Measurements from ENCODE around the gene LBHD1.

The LBHD1 gene

DNA sequence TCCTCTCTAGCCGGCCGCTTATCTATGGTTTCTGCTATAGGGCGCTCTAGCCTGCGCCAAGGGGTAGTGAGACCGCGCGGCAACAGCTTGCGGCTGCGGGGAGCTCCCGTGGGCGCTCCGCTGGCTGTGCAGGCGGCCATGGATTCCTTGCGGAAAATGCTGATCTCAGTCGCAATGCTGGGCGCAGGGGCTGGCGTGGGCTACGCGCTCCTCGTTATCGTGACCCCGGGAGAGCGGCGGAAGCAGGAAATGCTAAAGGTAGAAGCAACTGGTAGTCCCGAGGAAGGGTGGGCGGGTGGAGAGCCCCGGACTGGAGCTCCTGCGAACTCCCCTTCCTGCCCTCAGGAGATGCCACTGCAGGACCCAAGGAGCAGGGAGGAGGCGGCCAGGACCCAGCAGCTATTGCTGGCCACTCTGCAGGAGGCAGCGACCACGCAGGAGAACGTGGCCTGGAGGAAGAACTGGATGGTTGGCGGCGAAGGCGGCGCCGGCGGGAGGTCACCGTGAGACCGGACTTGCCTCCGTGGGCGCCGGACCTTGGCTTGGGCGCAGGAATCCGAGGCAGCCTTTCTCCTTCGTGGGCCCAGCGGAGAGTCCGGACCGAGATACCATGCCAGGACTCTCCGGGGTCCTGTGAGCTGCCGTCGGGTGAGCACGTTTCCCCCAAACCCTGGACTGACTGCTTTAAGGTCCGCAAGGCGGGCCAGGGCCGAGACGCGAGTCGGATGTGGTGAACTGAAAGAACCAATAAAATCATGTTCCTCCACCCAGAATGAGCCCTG is at the start of gene LBHD1, which contains the start of gene UQCC3:
Gene LBHD1 (minus strand): TSS at position 660 of the 782 bp plus-strand sequence. CDS start 2,236 bp downstream, outside the sequence.
Gene UQCC3 (plus strand): TSS at position 66 of the 782 bp plus-strand sequence. CDS start 73 bp downstream, at position 139.
- no peaks in the 10 kb centered on the region for H3K9me3 Mint-ChIP-seq
- peaks cover 44% of the 10 kb centered on the region for H3K4me1 Mint-ChIP-seq (ENCODE audit: low read depth)
- no peaks in the 10 kb centered on the region for H3K27me3 Mint-ChIP-seq (ENCODE audit: low read depth)
- H3K36me3 Mint-ChIP-seq (ENCODE audit: low read depth), result peaks cover 40% of the 10 kb centered on the region
- H3K4me3 Mint-ChIP-seq, result peak within 1 kb of the TSS; percentile 98
- H3K27ac Mint-ChIP-seq, result peak within 1 kb of the TSS; percentile 92
- DNase-seq (ENCODE audit: low spot score), result peak; percentile 76

DNA sequence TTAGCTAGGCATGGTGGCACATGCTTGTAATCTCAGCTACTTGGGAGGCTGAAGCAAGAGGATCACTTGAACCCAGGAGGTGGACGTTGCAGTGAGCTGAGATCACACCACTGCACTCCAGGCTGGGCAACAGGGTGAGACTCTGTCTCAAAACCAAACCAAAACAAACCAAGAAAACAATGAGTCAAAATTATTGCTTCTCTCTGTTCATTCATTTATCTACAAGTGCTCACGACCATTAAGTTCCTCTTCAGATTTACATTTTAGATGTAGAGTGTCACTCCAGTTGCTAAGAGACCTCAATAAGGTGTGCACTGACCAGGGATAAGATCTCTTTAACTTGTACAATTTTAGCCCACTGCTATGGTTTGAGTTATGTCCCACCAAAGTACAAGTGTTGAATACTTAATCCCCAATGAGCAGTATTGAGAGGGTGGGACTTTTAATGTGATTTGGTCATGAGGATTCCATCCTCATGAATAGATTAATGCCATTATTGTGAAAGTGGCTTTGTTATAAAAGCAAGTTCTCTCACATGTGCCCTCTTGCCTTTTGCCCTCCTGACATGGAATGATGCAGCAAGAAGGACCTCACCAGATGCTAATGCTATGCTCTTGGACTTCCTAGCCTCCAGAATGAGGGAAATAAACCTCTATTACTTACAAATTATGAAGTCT is 47.4 kb upstream of the LBHD1 start:
- no peaks in the 10 kb centered on the region for H3K27me3 Mint-ChIP-seq (ENCODE audit: low read depth)
- H3K4me3 Mint-ChIP-seq, result no peak overlapping the region
- no peak for DNase-seq (ENCODE audit: low spot score)
- peaks cover 54% of the 10 kb centered on the region for H3K4me1 Mint-ChIP-seq (ENCODE audit: low read depth)
- no peak overlapping the region for H3K27ac Mint-ChIP-seq
- H3K9me3 Mint-ChIP-seq, result no peaks in the 10 kb centered on the region
- peaks cover 89% of the 10 kb centered on the region for H3K36me3 Mint-ChIP-seq (ENCODE audit: low read depth)

DNA sequence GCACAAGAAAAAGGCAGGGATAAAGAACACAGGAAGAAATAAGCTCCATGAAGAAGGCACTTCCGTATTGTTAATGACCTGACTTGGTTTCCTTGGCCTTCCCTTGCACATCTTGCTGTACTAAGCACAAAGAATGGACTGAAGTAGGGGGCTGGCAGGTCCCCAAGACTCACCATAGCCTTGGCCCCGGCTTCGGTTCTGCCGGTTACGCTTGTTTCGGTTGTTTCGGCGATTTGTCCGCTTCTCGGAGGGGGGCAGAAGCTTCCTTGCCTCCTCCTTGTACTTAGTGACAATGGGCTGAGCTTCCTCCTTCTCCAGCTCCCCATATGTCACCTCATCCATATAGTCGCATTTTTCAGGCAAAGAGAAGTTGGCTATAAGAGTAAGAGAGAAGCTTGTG is 44.7 kb upstream of the LBHD1 start:
- H3K9me3 Mint-ChIP-seq, result no peaks in the 10 kb centered on the region
- H3K27me3 Mint-ChIP-seq (ENCODE audit: low read depth), result no peaks in the 10 kb centered on the region
- no peak overlapping the region for H3K4me3 Mint-ChIP-seq
- no peak for DNase-seq (ENCODE audit: low spot score)
- peaks cover 86% of the 10 kb centered on the region for H3K36me3 Mint-ChIP-seq (ENCODE audit: low read depth)
- no peak overlapping the region for H3K27ac Mint-ChIP-seq
- H3K4me1 Mint-ChIP-seq (ENCODE audit: low read depth), result peaks cover 56% of the 10 kb centered on the region

DNA sequence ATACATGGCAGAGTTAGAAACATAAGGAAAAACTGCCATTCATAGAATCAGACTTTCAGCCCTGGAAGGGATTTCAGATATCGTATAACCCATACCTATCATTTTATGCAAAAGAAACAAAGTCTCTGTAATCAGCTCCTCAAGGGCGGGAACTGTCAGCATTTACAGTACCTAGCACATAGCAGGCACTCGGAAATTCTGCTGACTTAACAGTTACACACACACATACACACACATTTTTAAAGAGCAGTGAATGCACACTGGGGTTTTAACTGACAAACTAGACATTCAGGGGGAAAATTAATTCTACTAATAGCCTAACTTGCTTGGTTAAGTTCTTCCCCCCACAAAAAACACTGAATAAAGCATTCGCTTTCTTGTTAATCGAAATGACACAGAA is 44.1 kb upstream of the LBHD1 start:
- DNase-seq (ENCODE audit: low spot score), result no peak
- Mint-ChIP-seq H3K4me3 (no peak overlapping the region), H3K36me3 (ENCODE audit: low read depth) (peaks cover 83% of the 10 kb centered on the region), H3K27me3 (ENCODE audit: low read depth) (no peaks in the 10 kb centered on the region), H3K9me3 (no peaks in the 10 kb centered on the region), H3K27ac (peak overlapping the region; percentile 17), H3K4me1 (ENCODE audit: low read depth) (peaks cover 50% of the 10 kb centered on the region)

DNA sequence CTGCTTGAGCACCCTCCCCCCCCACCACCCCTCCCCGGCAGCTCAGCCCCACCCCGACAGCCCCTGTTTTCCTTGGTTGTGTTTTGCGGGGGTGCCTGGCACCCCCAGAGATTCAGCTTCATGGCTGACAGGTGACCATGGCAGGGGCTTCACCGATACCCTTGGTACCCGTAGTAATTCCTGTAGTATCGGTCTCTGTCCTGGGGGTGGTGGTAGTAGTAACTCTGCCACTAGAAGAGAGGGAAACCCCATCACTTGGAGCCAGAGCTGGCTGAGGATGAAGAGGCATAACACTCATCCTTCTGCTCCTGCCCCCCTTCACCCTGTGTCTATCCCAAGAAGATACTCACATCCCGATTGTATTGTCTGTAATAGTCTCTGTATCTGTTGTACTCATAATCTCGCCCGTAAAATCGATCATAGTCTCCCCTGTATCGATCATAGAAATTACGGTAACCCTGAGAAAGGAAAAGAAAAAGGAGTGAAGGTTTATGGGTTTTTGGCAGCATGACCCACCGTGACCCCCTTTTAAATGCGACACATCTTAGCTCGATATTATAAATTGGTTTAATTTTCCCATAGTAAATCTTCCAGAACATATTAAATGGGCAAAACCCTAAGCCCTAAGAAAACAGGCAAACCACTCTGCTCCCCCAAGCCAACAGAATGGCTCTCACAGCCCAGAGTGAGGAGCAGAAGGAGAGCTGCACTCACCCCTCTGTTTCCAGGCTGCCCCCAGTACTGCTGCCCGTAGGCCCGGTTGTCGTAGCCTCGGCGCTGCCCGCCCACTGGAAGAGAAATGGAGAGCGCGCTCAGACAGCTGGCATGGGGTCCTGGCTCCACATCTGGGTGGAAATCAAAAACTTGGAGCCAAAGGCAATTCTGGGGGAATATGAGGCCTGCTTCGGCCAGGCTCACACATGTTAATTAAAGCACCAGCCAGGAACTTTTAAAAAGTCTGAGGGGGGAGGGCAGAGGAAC is 43.4 kb upstream of the LBHD1 start:
- peak overlapping the region; percentile 17 for H3K4me3 Mint-ChIP-seq
- no peaks in the 10 kb centered on the region for H3K27me3 Mint-ChIP-seq (ENCODE audit: low read depth)
- H3K36me3 Mint-ChIP-seq (ENCODE audit: low read depth), result peaks cover 83% of the 10 kb centered on the region
- H3K9me3 Mint-ChIP-seq, result no peaks in the 10 kb centered on the region
- no peak for DNase-seq (ENCODE audit: low spot score)
- H3K4me1 Mint-ChIP-seq (ENCODE audit: low read depth), result peaks cover 50% of the 10 kb centered on the region
- H3K27ac Mint-ChIP-seq, result peak overlapping the region; percentile 63

DNA sequence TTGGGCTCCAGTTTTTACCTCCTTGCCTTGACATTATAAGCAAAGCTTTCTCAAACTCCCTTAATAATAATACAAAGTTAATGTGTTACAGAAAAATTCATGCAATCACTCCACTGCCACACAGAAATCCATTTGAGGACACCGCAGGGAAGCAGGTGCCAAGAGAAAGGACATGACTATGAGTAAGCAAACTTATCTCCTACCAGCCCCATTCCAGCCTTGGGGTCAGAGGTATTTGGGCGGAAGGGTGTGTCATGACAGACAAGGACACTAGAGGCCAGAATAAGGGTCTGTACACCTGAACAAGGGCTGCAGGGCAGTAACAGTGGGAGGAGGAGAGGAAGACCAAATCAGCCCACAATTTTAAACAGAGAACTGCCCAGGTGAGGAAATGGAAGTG is 41.3 kb upstream of the LBHD1 start:
- no peaks in the 10 kb centered on the region for H3K9me3 Mint-ChIP-seq
- peak overlapping the region; percentile 74 for H3K4me3 Mint-ChIP-seq
- no peaks in the 10 kb centered on the region for H3K27me3 Mint-ChIP-seq (ENCODE audit: low read depth)
- H3K36me3 Mint-ChIP-seq (ENCODE audit: low read depth), result peaks cover 74% of the 10 kb centered on the region
- no peak for DNase-seq (ENCODE audit: low spot score)
- H3K27ac Mint-ChIP-seq, result peak overlapping the region; percentile 93
- H3K4me1 Mint-ChIP-seq (ENCODE audit: low read depth), result peaks cover 57% of the 10 kb centered on the region

DNA sequence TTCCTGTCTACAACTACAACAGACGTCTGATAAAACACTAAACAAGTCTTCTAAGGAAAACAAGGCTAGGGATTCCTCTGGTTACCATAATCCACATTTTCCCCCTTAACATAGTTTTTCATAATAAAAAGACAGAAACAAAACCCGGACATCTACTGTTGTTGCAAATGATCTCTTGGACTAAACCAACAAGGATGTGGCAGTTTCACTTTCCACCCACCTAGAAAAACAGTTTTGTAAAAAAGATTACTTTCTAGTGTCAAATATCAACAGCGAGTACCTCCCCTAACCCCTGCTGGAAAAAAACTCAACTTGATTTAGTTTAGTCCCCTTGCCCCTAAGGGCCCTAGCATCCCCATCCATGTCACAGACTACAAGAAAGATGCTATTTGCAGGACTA is 40.8 kb upstream of the LBHD1 start:
- peak overlapping the region; percentile 74 for H3K4me3 Mint-ChIP-seq
- peaks cover 55% of the 10 kb centered on the region for H3K4me1 Mint-ChIP-seq (ENCODE audit: low read depth)
- DNase-seq (ENCODE audit: low spot score), result no peak
- no peaks in the 10 kb centered on the region for H3K27me3 Mint-ChIP-seq (ENCODE audit: low read depth)
- peaks cover 69% of the 10 kb centered on the region for H3K36me3 Mint-ChIP-seq (ENCODE audit: low read depth)
- H3K9me3 Mint-ChIP-seq, result no peaks in the 10 kb centered on the region
- H3K27ac Mint-ChIP-seq, result peak overlapping the region; percentile 93

DNA sequence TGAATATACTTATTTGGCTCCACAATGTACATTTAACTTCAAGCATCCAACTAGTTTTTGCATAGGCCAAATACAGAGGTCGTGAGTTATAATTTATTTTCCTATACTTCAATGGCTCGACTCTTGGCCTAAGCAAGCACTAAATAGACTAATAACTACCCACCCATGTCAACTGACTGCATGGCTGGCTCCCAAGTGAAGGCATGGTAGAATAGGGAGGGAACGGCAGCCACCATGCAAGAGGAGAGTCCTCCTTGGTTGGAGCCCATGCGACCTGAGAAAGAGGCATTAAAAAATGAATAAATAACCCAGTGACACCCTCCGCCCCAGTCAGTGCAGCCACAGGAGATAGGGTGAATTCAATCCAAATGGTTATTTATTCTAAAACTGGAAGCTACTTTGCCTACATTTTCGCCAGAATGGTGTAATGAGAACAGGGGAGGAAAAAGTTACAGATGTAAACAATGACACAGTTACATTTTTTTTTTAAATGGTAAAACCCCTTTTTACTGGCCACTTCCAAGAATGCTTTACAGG is 40.3 kb upstream of the LBHD1 start:
- peak overlapping the region; percentile 93 for H3K27ac Mint-ChIP-seq
- no peaks in the 10 kb centered on the region for H3K27me3 Mint-ChIP-seq (ENCODE audit: low read depth)
- H3K4me1 Mint-ChIP-seq (ENCODE audit: low read depth), result peaks cover 57% of the 10 kb centered on the region
- peaks cover 64% of the 10 kb centered on the region for H3K36me3 Mint-ChIP-seq (ENCODE audit: low read depth)
- peak overlapping the region; percentile 74 for H3K4me3 Mint-ChIP-seq
- DNase-seq (ENCODE audit: low spot score), result no peak
- no peaks in the 10 kb centered on the region for H3K9me3 Mint-ChIP-seq

DNA sequence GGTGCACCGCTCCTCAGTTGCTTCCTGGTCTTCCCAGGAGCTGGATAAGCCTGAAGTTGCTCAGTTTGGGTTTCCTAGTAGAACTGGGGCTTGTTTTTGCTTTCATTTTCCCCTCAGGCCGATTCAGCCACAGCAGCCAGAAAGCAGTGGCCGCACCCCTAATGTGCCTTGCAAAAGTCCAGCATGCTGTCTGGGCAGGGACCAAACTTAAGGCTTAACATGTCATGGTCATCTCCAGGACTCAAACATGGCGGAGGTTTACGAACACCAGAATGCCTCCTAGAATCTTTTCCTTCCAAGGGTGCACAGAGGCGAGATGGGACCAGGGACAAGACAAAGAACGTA is 37.9 kb upstream of the LBHD1 start:
- Mint-ChIP-seq H3K4me3 (peak overlapping the region; percentile 95), H3K27me3 (ENCODE audit: low read depth) (no peaks in the 10 kb centered on the region), H3K4me1 (ENCODE audit: low read depth) (peaks cover 65% of the 10 kb centered on the region), H3K36me3 (ENCODE audit: low read depth) (peaks cover 45% of the 10 kb centered on the region), H3K27ac (peak overlapping the region; percentile 96), H3K9me3 (no peaks in the 10 kb centered on the region)
- DNase-seq (ENCODE audit: low spot score), result peak; percentile 25

DNA sequence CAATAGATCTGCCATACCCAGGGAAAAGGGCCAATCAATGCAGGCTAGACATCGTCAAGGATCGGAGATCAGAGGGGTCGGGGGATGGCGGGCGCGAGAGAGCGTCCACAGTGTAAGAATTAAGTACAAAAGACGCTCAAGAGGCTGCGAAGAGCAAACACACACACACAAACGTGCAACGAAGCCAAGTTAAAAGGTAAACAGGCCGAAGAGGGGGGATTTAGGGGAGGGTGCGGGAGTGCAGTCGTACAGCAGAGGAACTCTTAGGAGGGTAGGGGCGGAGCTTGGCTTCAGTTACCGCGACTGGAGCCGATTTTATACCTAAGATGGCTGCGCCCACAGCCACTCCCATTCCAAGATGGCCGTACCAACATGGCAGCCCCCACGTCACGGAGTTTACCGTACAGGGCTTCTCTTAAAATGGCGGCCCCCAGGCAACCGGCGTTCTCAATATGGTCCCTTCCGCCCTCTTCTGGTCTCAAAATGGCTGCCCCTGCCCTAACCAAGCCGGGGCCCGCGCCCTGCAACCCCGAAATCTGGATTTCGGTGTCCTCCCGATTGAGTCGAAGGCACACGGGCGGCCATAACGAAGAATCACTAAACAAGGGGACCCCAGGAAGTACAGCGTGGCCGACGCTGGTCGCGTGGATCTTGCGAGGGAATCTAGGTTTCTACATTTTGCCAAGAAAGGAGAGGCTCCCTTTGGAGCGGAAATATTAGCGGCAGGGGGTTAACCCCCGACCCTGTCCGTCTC is 37.4 kb upstream of the LBHD1 start:
- no peaks in the 10 kb centered on the region for H3K27me3 Mint-ChIP-seq (ENCODE audit: low read depth)
- peak; percentile 95 for DNase-seq (ENCODE audit: low spot score)
- H3K36me3 Mint-ChIP-seq (ENCODE audit: low read depth), result peaks cover 43% of the 10 kb centered on the region
- peak overlapping the region; percentile 95 for H3K4me3 Mint-ChIP-seq
- H3K27ac Mint-ChIP-seq, result peak overlapping the region; percentile 96
- H3K4me1 Mint-ChIP-seq (ENCODE audit: low read depth), result peaks cover 60% of the 10 kb centered on the region
- no peaks in the 10 kb centered on the region for H3K9me3 Mint-ChIP-seq

DNA sequence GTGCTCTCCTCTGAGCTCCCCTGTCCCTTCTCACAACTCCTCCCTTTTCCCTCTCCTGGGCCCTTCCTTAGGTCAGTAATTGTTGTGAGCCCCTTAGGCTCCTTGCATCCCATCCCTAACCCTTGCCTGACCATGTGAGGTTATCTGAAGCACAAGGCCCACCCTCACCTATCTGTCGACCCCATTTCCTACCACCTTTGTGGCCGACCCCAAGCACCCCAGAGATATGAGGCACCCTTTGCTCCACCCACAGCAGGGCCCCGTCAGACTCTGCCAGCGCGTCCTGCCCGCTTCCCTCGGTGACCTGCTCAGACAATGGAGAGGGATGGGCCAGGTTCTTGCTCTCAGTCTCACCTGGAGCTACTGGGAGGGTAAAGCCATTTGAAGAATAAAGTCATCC is 36.7 kb upstream of the LBHD1 start:
- Mint-ChIP-seq H3K27me3 (ENCODE audit: low read depth) (no peaks in the 10 kb centered on the region), H3K4me3 (peak overlapping the region; percentile 95), H3K36me3 (ENCODE audit: low read depth) (peaks cover 38% of the 10 kb centered on the region), H3K27ac (peak overlapping the region; percentile 96), H3K9me3 (no peaks in the 10 kb centered on the region), H3K4me1 (ENCODE audit: low read depth) (peaks cover 56% of the 10 kb centered on the region)
- peak; percentile 38 for DNase-seq (ENCODE audit: low spot score)

DNA sequence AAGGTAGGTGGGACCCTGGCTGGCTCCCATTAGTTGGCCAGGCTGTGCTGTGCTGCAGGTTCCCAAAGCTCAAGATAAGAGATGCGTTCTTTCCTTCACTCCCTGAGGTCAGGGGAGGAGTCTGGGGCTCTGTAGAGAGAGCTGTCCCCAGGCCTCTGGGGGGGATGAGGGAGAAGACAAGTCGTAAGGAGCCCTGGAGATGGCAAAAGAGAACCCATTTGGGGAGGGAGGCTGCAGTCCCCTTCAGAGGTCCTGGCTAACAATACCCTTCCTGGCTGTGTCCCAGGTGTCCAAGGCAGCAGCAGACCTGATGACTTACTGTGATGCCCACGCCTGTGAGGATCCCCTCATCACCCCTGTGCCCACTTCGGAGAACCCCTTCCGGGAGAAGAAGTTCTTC is 36.3 kb upstream of the LBHD1 start:
- Mint-ChIP-seq H3K4me3 (peak overlapping the region; percentile 95), H3K27ac (peak overlapping the region; percentile 96), H3K27me3 (ENCODE audit: low read depth) (no peaks in the 10 kb centered on the region), H3K36me3 (ENCODE audit: low read depth) (peaks cover 34% of the 10 kb centered on the region), H3K9me3 (no peaks in the 10 kb centered on the region), H3K4me1 (ENCODE audit: low read depth) (peaks cover 52% of the 10 kb centered on the region)
- no peak for DNase-seq (ENCODE audit: low spot score)

Data from T-helper 2 cell treated with Interferon-gamma antibody and Interleukin-4, amounts not matched to agents 5 μg/mL and 100 μg/mL, for 36 hours (primary cell).